Astrocyte of the cerebellum (primary cell): Measurements from ENCODE around the gene GMFB.
"Not testable (repeated sequence)": the region's sequence is repeated elsewhere in the genome, so short reads cannot be mapped to it uniquely, and the experiment has no call there.

ENCODE experiments used
- DNase-seq: peaks from one replicate; pipeline ENCODE4 v3.0.0-alpha.2; 2011; ENCODE audit warnings: low read depth
- H3K4me3 ChIP-seq: 2 replicates; pipeline ENCODE4 v1.5.1; 2011; ENCODE audit warnings: mild to moderate bottlenecking, low read depth, low read length, moderate library complexity
- in situ Hi-C: cut with HindIII; loops from 2 replicates; pipeline ENCODE4 v1.10.0; 2017; ENCODE audit warnings: low sequenced_read_pairs
- TF ChIP-seq, protein P1 (sequence below): IDR thresholded peaks from 2 replicates; pipeline ENCODE4 v1.5.1; 2012; ENCODE audit warnings: low read length, low read depth, moderate library complexity, mild to moderate bottlenecking; ENCODE audit errors: missing control alignments

The GMFB gene

DNA sequence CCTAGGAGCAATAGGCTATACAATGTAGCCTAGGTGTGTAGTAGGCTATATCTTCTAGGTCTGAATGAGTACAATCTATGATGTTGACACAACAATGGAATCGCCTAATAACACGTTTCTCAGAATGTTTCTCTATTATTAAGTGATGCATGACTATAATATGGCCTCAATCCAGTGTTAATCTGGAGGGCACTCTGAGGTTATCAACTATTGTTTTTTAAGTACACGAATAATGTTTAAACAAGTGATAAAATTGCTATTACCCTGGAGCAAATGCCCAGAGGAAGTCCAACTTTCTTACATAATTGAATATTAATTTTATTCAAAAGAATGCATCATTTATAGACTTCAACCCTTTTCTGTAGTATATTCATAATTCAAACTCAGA lies 31.2 kb downstream of the GMFB start:
- TF ChIP-seq, protein P1, sequence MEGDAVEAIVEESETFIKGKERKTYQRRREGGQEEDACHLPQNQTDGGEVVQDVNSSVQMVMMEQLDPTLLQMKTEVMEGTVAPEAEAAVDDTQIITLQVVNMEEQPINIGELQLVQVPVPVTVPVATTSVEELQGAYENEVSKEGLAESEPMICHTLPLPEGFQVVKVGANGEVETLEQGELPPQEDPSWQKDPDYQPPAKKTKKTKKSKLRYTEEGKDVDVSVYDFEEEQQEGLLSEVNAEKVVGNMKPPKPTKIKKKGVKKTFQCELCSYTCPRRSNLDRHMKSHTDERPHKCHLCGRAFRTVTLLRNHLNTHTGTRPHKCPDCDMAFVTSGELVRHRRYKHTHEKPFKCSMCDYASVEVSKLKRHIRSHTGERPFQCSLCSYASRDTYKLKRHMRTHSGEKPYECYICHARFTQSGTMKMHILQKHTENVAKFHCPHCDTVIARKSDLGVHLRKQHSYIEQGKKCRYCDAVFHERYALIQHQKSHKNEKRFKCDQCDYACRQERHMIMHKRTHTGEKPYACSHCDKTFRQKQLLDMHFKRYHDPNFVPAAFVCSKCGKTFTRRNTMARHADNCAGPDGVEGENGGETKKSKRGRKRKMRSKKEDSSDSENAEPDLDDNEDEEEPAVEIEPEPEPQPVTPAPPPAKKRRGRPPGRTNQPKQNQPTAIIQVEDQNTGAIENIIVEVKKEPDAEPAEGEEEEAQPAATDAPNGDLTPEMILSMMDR: no peak
- no peak overlapping the region for H3K4me3 ChIP-seq
- no peak for DNase-seq
- in situ Hi-C loops: no loop called here

- H3K4me3 ChIP-seq, DNase-seq, in situ Hi-C loops: not testable (repeated sequence)
Measured at GRCh38 chr14:54456820-54457608, 31.8 kb downstream of the GMFB start.

DNA sequence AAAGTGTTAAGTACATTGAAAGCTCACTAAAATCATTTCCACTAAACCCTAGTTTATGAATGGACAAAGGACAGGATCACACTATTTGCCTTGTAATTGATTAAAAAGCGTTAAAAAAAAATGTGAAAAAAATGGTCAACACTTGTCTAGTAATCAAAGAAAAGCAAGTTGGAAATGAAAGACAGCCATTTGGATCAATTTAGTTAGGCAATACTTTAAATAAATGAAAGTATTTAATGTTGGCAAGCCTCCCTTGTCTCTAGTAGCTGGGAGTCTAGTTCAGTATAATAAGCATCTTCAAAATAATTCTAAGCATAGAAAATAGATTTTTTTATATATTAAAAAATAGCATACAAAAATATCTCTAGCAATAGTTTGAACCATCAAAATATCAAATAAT lies 33.4 kb downstream of the GMFB start:
- H3K4me3 ChIP-seq: no peak overlapping the region
- DNase-seq: no peak
- in situ Hi-C loops: no loop called here
- TF ChIP-seq, protein P1: no peak

- DNase-seq, in situ Hi-C loops, H3K4me3 ChIP-seq: not testable (repeated sequence)
Measured at GRCh38 chr14:54453990-54454389, 34.8 kb downstream of the GMFB start.

- in situ Hi-C loops: no loop called here
- no peak for DNase-seq
- H3K4me3 ChIP-seq: no peak overlapping the region
- TF ChIP-seq, protein P1: no peak
Measured at GRCh38 chr14:54453252-54453651, 35.5 kb downstream of the GMFB start.

DNA sequence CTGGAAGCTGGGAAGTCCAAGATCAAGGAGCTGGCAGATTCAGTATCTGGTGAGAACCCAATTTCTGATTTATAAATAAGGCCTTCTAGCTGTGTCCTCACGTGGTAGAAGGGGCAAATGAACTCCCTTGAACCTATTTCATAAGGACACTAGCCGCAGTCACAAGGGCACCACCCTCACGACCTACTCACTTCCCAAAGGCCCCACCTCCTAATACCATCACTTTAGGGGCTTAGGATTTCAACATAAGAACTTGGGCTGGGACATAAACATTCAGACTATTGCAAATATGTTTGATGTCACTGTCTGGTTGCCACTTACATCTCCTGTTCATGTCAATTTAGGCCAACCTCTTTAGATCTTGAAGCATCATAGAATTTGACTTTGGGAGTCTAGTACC lies 36.8 kb downstream of the GMFB start:
- TF ChIP-seq, protein P1: no peak
- no peak overlapping the region for H3K4me3 ChIP-seq
- no peak for DNase-seq
- in situ Hi-C loops: no loop called here

DNA sequence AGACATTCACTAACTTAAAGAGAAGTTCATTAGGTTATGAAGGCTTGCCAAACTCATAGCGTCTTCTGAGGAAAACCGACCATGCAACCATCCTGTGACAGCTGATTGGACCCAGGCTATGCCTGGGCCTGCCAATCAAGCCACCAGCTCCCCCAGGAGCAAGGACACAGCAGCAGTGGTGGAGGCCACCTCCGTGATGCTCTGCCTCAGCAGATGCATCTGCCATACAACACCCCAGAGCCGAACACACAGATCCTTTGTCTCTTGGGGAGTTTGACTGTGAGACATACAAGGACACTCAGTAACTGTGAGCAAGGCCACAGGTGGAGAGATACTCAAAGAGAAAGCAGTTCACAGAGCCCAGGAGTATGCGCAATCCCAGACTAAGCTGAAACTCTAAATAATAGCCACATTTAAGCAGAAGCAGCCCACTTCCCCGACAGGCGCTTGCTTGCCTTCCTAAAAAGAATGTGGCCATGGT lies 37.6 kb downstream of the GMFB start:
- no peak overlapping the region for H3K4me3 ChIP-seq
- TF ChIP-seq, protein P1: no peak
- in situ Hi-C loops: no loop called here
- DNase-seq: no peak
